Memory B cell (primary cell): ENCODE data around the gene LEMD1.
"Not testable (repeated sequence)": the region's sequence is repeated elsewhere in the genome, so short reads cannot be mapped to it uniquely, and the experiment has no call there.

Experiments
- ATAC-seq: fragments of 150-1000 bp; cut with Tn5 transposase; 2 replicates; pipeline ENCODE4 v1.10.0; 2021; ENCODE audit warnings: low read depth, mild to moderate bottlenecking, moderate library complexity
- DNase-seq, 2 donors: peaks; one replicate each; pipeline ENCODE4 v3.0.0; 2022; ENCODE audit warnings: low spot score in 2 of 2
- H3K27ac Mint-ChIP-seq: one replicate; pipeline ENCODE4 v1.8.0; 2022; ENCODE audit warnings: mild to moderate bottlenecking, moderate library complexity, mixed read lengths
- H3K27me3 Mint-ChIP-seq: one replicate; pipeline ENCODE4 v1.8.0; 2022; ENCODE audit warnings: mixed read lengths
- H3K36me3 Mint-ChIP-seq: one replicate; pipeline ENCODE4 v1.8.0; 2022; ENCODE audit warnings: mild to moderate bottlenecking, mixed read lengths
- H3K4me1 Mint-ChIP-seq: one replicate; pipeline ENCODE4 v1.8.0; 2022; ENCODE audit warnings: mixed read lengths
- H3K4me3 Mint-ChIP-seq: one replicate; pipeline ENCODE4 v1.8.0; 2022; ENCODE audit warnings: mild to moderate bottlenecking, moderate library complexity, mixed read lengths
- H3K9me3 Mint-ChIP-seq: one replicate; pipeline ENCODE4 v1.8.0; 2022; ENCODE audit warnings: mixed read lengths

The LEMD1 gene

GRCh38 chr1:205371871-205372660 lies 49.8 kb downstream of the LEMD1 start:
- H3K36me3 Mint-ChIP-seq: no peaks in the 10 kb centered on the region
- H3K4me3 Mint-ChIP-seq: no peak overlapping the region
- H3K27ac Mint-ChIP-seq: no peak overlapping the region
- ATAC-seq: no peak
- no peak for DNase-seq
- H3K4me1 Mint-ChIP-seq: peaks cover 5% of the 10 kb centered on the region
- peaks cover 25% of the 10 kb centered on the region for H3K27me3 Mint-ChIP-seq
- no peaks in the 10 kb centered on the region for H3K9me3 Mint-ChIP-seq

GRCh38 chr1:205370780-205371179 lies 51.1 kb downstream of the LEMD1 start:
- Mint-ChIP-seq H3K27me3 (peaks cover 17% of the 10 kb centered on the region), H3K9me3 (no peaks in the 10 kb centered on the region), H3K4me1 (no peaks in the 10 kb centered on the region), H3K4me3 (no peak overlapping the region), H3K36me3 (no peaks in the 10 kb centered on the region), H3K27ac (no peak overlapping the region)
- DNase-seq: no peak
- no peak for ATAC-seq

- H3K27ac Mint-ChIP-seq: no peak overlapping the region
- ATAC-seq: no peak
- DNase-seq: no peak
- H3K27me3 Mint-ChIP-seq: peaks cover 14% of the 10 kb centered on the region
- H3K4me3 Mint-ChIP-seq: no peak overlapping the region
- no peaks in the 10 kb centered on the region for H3K9me3 Mint-ChIP-seq
- H3K36me3 Mint-ChIP-seq: no peaks in the 10 kb centered on the region
- no peaks in the 10 kb centered on the region for H3K4me1 Mint-ChIP-seq
These were observed 52.1 kb downstream of the LEMD1 start for GRCh38 chr1:205369701-205370123.

- ATAC-seq: no peak
These were observed 53.4 kb downstream of the LEMD1 start for GRCh38 chr1:205368478-205368877.

GRCh38 chr1:205365945-205366463 lies 55.9 kb downstream of the LEMD1 start:
- Mint-ChIP-seq H3K36me3 (no peaks in the 10 kb centered on the region), H3K4me1 (no peaks in the 10 kb centered on the region), H3K27ac (no peak overlapping the region), H3K27me3 (peaks cover 5% of the 10 kb centered on the region), H3K4me3 (no peak overlapping the region), H3K9me3 (no peaks in the 10 kb centered on the region)
- ATAC-seq: no peak
- no peak for DNase-seq

More at GRCh38 chr1:205368478-205368877, 53.4 kb downstream of the LEMD1 start:
- Mint-ChIP-seq H3K9me3 (no peaks in the 10 kb centered on the region), H3K27ac (no peak overlapping the region), H3K4me1 (no peaks in the 10 kb centered on the region), H3K36me3 (no peaks in the 10 kb centered on the region), H3K27me3 (peaks cover 7% of the 10 kb centered on the region), H3K4me3 (no peak overlapping the region)
- DNase-seq: no peak

GRCh38 chr1:205365086-205365485 lies 56.8 kb downstream of the LEMD1 start:
- not testable (repeated sequence) for H3K36me3 Mint-ChIP-seq, DNase-seq, H3K27me3 Mint-ChIP-seq, ATAC-seq, H3K4me3 Mint-ChIP-seq, H3K27ac Mint-ChIP-seq, H3K9me3 Mint-ChIP-seq, H3K4me1 Mint-ChIP-seq

GRCh38 chr1:205360891-205361290 lies 61.0 kb downstream of the LEMD1 start:
- ATAC-seq (no peak), DNase-seq (no peak)
- Mint-ChIP-seq H3K9me3 (no peaks in the 10 kb centered on the region), H3K4me3 (no peak overlapping the region), H3K36me3 (no peaks in the 10 kb centered on the region), H3K27me3 (peaks cover 18% of the 10 kb centered on the region), H3K27ac (no peak overlapping the region), H3K4me1 (peaks cover 5% of the 10 kb centered on the region)

GRCh38 chr1:205359771-205360565 lies 61.9 kb downstream of the LEMD1 start:
- Mint-ChIP-seq H3K27ac (no peak overlapping the region), H3K27me3 (peaks cover 20% of the 10 kb centered on the region), H3K36me3 (no peaks in the 10 kb centered on the region), H3K4me1 (peaks cover 7% of the 10 kb centered on the region), H3K4me3 (no peak overlapping the region), H3K9me3 (no peaks in the 10 kb centered on the region)
- DNase-seq (no peak), ATAC-seq (no peak)

GRCh38 chr1:205358579-205358978 lies 63.3 kb downstream of the LEMD1 start:
- no peak overlapping the region for H3K27ac Mint-ChIP-seq
- no peak for ATAC-seq

GRCh38 chr1:205357567-205357966 lies 64.3 kb downstream of the LEMD1 start:
- H3K27me3 Mint-ChIP-seq: peaks cover 21% of the 10 kb centered on the region
- no peak overlapping the region for H3K27ac Mint-ChIP-seq
- no peak for DNase-seq
- H3K36me3 Mint-ChIP-seq: no peaks in the 10 kb centered on the region
- ATAC-seq: no peak
- H3K4me1 Mint-ChIP-seq: peaks cover 11% of the 10 kb centered on the region
- H3K4me3 Mint-ChIP-seq: no peak overlapping the region
- H3K9me3 Mint-ChIP-seq: no peaks in the 10 kb centered on the region

More at GRCh38 chr1:205358579-205358978, 63.3 kb downstream of the LEMD1 start:
- H3K9me3 Mint-ChIP-seq: no peaks in the 10 kb centered on the region
- H3K4me3 Mint-ChIP-seq: no peak overlapping the region
- H3K27me3 Mint-ChIP-seq: peaks cover 21% of the 10 kb centered on the region
- H3K36me3 Mint-ChIP-seq: no peaks in the 10 kb centered on the region
- peaks cover 11% of the 10 kb centered on the region for H3K4me1 Mint-ChIP-seq
- no peak for DNase-seq

- Mint-ChIP-seq H3K27me3 (peaks cover 21% of the 10 kb centered on the region), H3K4me1 (peaks cover 15% of the 10 kb centered on the region), H3K27ac (no peak within 1 kb of the TSS), H3K4me3 (no peak within 1 kb of the TSS), H3K36me3 (no peaks in the 10 kb centered on the region), H3K9me3 (no peaks in the 10 kb centered on the region)
- ATAC-seq (no peak), DNase-seq (no peak)
These were observed 65.3 kb downstream of the LEMD1 start, which contains the start of gene KLHDC8A for GRCh38 chr1:205356440-205357139. KLHDC8A (minus strand) TSS chr1:205356922; CDS start chr1:205343604, 13,318 bp downstream.

- DNase-seq: no peak
- ATAC-seq: no peak
- H3K27ac Mint-ChIP-seq: no peak overlapping the region
- no peaks in the 10 kb centered on the region for H3K9me3 Mint-ChIP-seq
- H3K27me3 Mint-ChIP-seq: peaks cover 18% of the 10 kb centered on the region
- no peak overlapping the region for H3K4me3 Mint-ChIP-seq
- peaks cover 21% of the 10 kb centered on the region for H3K4me1 Mint-ChIP-seq
- no peaks in the 10 kb centered on the region for H3K36me3 Mint-ChIP-seq
These were observed 66.8 kb downstream of the LEMD1 start for GRCh38 chr1:205355075-205355453.

GRCh38 chr1:205354259-205355074 lies 67.4 kb downstream of the LEMD1 start:
- Mint-ChIP-seq H3K4me3 (no peak overlapping the region), H3K36me3 (no peaks in the 10 kb centered on the region), H3K9me3 (no peaks in the 10 kb centered on the region), H3K27me3 (peaks cover 17% of the 10 kb centered on the region), H3K27ac (no peak overlapping the region), H3K4me1 (peaks cover 27% of the 10 kb centered on the region)
- DNase-seq (peak; percentile 60 to 62), ATAC-seq (peak; percentile 72)
